Astrocyte (in vitro differentiated cells and primary cell): ENCODE measurements around the gene GRM4.

Experiments used
- EZH2 ChIP-seq: IDR thresholded peaks from 2 replicates; pipeline ENCODE4 v1.6.1; 2012; ENCODE audit warnings: mild to moderate bottlenecking, low read length, inconsistent platforms; ENCODE audit not compliant: insufficient read depth
- TF ChIP-seq, protein P1 (sequence below): IDR thresholded peaks from 2 replicates; pipeline ENCODE4 v1.5.1; 2011; ENCODE audit warnings: low read depth, mild to moderate bottlenecking, inconsistent platforms, low read length, moderate library complexity; ENCODE audit not compliant: insufficient read depth

DNA sequence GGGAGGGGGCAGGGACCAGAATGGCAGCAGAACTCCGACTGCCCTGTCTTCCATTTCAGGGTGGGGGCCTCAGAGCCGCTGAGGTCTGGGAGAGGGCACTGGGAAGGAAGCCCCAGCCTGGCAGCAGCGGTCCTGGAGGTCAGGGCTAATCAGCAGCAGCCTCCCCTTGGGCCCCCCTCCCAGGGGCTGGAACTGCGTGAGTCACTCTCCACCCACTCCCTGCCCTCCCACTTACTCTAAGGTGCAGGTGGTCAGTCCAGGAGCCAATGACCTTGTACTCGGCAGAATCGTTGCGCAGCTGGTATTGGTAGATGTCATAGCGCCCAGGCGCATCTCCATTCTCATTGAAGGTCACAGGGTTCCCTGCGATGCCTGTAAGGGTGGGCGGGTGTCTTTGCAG is 105.9 kb downstream of the GRM4 start:
- TF ChIP-seq EZH2 = no peak
- TF ChIP-seq, protein P1, sequence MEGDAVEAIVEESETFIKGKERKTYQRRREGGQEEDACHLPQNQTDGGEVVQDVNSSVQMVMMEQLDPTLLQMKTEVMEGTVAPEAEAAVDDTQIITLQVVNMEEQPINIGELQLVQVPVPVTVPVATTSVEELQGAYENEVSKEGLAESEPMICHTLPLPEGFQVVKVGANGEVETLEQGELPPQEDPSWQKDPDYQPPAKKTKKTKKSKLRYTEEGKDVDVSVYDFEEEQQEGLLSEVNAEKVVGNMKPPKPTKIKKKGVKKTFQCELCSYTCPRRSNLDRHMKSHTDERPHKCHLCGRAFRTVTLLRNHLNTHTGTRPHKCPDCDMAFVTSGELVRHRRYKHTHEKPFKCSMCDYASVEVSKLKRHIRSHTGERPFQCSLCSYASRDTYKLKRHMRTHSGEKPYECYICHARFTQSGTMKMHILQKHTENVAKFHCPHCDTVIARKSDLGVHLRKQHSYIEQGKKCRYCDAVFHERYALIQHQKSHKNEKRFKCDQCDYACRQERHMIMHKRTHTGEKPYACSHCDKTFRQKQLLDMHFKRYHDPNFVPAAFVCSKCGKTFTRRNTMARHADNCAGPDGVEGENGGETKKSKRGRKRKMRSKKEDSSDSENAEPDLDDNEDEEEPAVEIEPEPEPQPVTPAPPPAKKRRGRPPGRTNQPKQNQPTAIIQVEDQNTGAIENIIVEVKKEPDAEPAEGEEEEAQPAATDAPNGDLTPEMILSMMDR = no peak
